Epithelial cell of proximal tubule (primary cell): ENCODE measurements around the gene MAP2K4. TPM values are rescaled to one million over a fixed set of nuclear protein-coding genes. Genes with fewer than 3 reads are reported as not detected.

Experiments
- DNase-seq: peaks from one replicate; pipeline ENCODE4 v3.0.0-alpha.2; 2011; ENCODE audit warnings: low read depth
- H3K4me3 ChIP-seq: 2 replicates; pipeline ENCODE4 v1.5.1; 2011; ENCODE audit warnings: low read depth, mild to moderate bottlenecking, low read length
- CTCF ChIP-seq: conservative IDR thresholded peaks from 2 replicates; pipeline ENCODE4 v1.5.1; 2012; ENCODE audit warnings: low read depth, mild to moderate bottlenecking, low read length
- total RNA-seq: library from RNA; depleted of rRNA; stranded (reverse); fragments of >200 nt; gene quantifications from 2 replicates; pipeline ENCODE4 v1.2.3, GENCODE V29; 2015

The MAP2K4 gene
- total RNA-seq, 1 donor from 2014 or later: 23.0 TPM

DNA sequence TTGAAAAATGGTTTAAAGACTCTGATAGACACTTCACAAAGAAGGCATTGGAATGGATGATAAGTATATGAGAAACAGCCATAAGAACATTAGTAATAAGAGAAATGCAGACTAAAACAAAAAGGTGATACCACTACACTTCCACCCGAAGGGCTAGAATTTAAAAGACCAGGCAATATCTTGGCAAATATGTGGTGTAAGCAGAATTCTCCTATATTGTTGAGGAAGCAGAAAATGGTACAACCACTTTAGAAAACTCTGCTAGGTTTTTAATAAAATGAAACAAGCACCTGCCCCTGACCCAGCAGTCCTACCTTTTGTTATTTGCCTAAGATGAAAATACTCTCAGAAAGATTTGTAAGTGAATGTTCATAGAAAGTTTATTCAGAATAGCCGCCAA, 43.7 kb downstream of the MAP2K4 start:
- no peak for DNase-seq
- no peak overlapping the region for H3K4me3 ChIP-seq
- TF ChIP-seq CTCF: no peak

DNA sequence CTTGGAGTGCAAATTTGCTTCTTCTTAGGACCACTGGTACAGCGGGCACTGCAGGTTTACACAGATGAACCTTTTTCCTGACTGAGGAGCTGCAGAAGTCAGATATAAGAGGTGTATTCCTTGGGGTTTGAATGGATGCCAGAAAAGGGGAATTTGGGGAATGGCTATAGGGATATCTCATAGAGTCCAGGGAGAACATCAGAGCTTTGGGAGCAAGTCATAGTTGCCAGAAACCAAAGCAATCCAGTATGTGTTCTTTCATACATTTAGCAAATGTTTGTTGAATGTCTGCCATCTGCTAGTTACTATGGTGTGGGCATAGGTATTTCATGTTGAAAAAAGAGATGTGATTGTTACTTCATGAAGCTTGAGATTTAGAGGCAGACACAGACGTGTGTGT, 46.8 kb downstream of the MAP2K4 start:
- H3K4me3 ChIP-seq: no peak overlapping the region
- no peak for DNase-seq
- no peak for TF ChIP-seq CTCF

DNA sequence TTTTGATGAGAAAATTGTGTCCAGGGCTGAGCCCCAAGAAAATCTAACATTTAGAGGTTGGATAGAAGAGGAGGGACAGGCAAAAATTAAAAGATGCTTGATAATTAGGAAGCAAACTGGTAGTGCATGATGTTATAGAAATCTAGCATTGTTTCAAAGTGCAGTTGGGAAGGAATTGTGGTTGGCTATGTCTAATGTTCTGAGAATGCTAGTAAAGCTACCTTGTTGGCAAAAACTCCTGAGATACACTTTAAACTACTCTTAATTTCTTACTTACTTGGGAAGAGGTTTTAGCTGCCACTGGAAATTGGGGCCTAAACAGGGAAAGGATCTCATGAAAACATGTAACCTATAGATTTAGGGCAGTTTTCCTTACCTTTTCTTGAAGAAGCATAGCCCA, 48.3 kb downstream of the MAP2K4 start:
- no peak overlapping the region for H3K4me3 ChIP-seq
- TF ChIP-seq CTCF: no peak
- no peak for DNase-seq

DNA sequence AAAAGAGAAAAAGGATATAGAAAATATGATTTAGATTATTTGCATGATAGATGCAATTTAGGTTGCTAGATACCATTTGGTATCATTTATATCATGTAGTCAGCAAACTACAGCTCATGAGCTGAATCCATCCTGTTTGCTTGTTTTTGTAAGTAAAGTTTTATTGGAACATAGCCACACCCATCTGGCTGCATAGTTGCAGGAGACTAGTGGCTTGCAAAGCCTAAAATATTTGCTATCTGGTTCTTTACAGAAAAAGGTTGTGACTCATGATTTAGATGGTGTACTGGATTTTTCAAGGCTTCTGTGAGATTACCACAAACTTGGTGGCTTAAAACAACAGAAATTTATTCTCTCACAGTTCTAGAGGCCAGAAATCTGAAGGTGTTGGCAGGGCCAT, 49.9 kb downstream of the MAP2K4 start:
- DNase-seq: no peak
- no peak for TF ChIP-seq CTCF
- H3K4me3 ChIP-seq: no peak overlapping the region

DNA sequence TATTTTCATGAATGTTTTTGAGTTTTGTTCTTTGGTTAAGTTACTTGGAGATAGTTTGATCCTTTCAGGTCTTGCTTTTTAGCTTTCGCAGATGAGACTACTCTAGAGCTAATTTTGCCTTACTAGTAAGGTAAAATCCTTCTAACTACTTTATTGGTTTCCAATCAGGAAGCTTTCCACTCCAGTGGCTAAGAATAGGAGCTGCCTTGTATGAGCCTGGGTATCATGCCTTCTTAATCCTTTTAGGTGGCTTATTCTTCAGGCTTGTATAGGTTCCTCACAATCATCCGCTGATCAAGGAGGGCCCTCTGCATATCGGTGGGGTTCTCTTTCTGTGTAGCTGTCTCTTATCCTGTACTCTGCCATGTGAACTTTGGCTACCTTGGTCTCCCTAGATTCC, 53.7 kb downstream of the MAP2K4 start:
- no peak for DNase-seq

GRCh38 chr17:12077773-12078172, 57.1 kb downstream of the MAP2K4 start:
- no peak for DNase-seq
- no peak for TF ChIP-seq CTCF
- H3K4me3 ChIP-seq: no peak overlapping the region

More for the DNA sequence above, 53.7 kb downstream of the MAP2K4 start:
- TF ChIP-seq CTCF: no peak
- no peak overlapping the region for H3K4me3 ChIP-seq

GRCh38 chr17:12078791-12079190, 58.1 kb downstream of the MAP2K4 start:
- no peak for DNase-seq
- TF ChIP-seq CTCF: no peak
- no peak overlapping the region for H3K4me3 ChIP-seq
